T-helper 22 cell (primary cell): ENCODE data around the gene FARS2.

ENCODE experiments used
- DNase-seq: peaks from one replicate; pipeline ENCODE4 v3.0.0-alpha.2; 2020; ENCODE audit warnings: low read depth

The FARS2 gene

GRCh38 chr6:5378331-5378730 is 117.0 kb downstream of the FARS2 start:
- DNase-seq = no peak

- DNase-seq = no peak
Measured at GRCh38 chr6:5379647-5380242, 118.4 kb downstream of the FARS2 start.

- no peak for DNase-seq
Measured at GRCh38 chr6:5383856-5384255, 122.5 kb downstream of the FARS2 start.

GRCh38 chr6:5384276-5384675 is 123.0 kb downstream of the FARS2 start:
- DNase-seq = no peak

- DNase-seq = no peak
Measured at GRCh38 chr6:5388326-5388725, 127.0 kb downstream of the FARS2 start.

- DNase-seq = no peak
Measured at GRCh38 chr6:5389086-5389745, 127.9 kb downstream of the FARS2 start.

GRCh38 chr6:5390177-5390576 is 128.9 kb downstream of the FARS2 start:
- DNase-seq = no peak

GRCh38 chr6:5394280-5394679 is 133.0 kb downstream of the FARS2 start:
- no peak for DNase-seq

- DNase-seq = no peak
Measured at GRCh38 chr6:5395719-5396118, 134.4 kb downstream of the FARS2 start.

GRCh38 chr6:5398530-5398929 is 137.2 kb downstream of the FARS2 start:
- no peak for DNase-seq

- no peak for DNase-seq
Measured at GRCh38 chr6:5399391-5399790, 138.1 kb downstream of the FARS2 start.

- no peak for DNase-seq
Measured at GRCh38 chr6:5401845-5402738, 140.8 kb downstream of the FARS2 start.

- no peak for DNase-seq
Measured at GRCh38 chr6:5403076-5403475, 141.8 kb downstream of the FARS2 start.

GRCh38 chr6:5403609-5404008 is 142.3 kb downstream of the FARS2 start:
- DNase-seq = no peak

- DNase-seq = no peak
Measured at GRCh38 chr6:5405976-5406375, 144.7 kb downstream of the FARS2 start.

GRCh38 chr6:5411414-5411813 is 150.1 kb downstream of the FARS2 start:
- DNase-seq = no peak

GRCh38 chr6:5412017-5412416 is 150.7 kb downstream of the FARS2 start:
- no peak for DNase-seq

GRCh38 chr6:5412663-5413062 is 151.3 kb downstream of the FARS2 start:
- DNase-seq = no peak

- no peak for DNase-seq
Measured at GRCh38 chr6:5416250-5416649, 154.9 kb downstream of the FARS2 start.

GRCh38 chr6:5422321-5422915 is 161.1 kb downstream of the FARS2 start:
- DNase-seq = no peak

GRCh38 chr6:5423251-5423650 is 161.9 kb downstream of the FARS2 start:
- DNase-seq = no peak

GRCh38 chr6:5424726-5425125 is 163.4 kb downstream of the FARS2 start:
- no peak for DNase-seq

GRCh38 chr6:5425267-5425666 is 164.0 kb downstream of the FARS2 start:
- DNase-seq = no peak
